Liver (tissue), 9 donors: Measurements from ENCODE around the gene HNRNPCL4. TPM values are rescaled to one million over a fixed set of nuclear protein-coding genes. Genes with fewer than 3 reads are reported as not detected.
"Not testable (repeated sequence)": the region's sequence is repeated elsewhere in the genome, so short reads cannot be mapped to it uniquely, and the experiment has no call there.

Source experiments
- DNase-seq: peaks from one replicate; pipeline ENCODE4 v3.0.0-alpha.2; 2017; ENCODE audit warnings: low spot score
- H3K27ac ChIP-seq, 2 donors: one replicate each; pipeline ENCODE4 v1.7.0; 2013; ENCODE audit warnings: inconsistent platforms in 2 of 2, low read length in 2 of 2, control low read depth in 1 of 2, low read depth in 1 of 2, mild to moderate bottlenecking in 1 of 2
- H3K27me3 ChIP-seq, 4 donors: one replicate each; pipeline versions ENCODE4 v1.6.1 to v1.7.0; 2013; ENCODE audit warnings: low read length in 3 of 4, inconsistent platforms in 1 of 4, mild to moderate bottlenecking in 1 of 4, moderate library complexity in 1 of 4; ENCODE audit not compliant: control insufficient read depth in 4 of 4, insufficient read depth in 4 of 4
- H3K36me3 ChIP-seq, 4 donors: one replicate each; pipeline versions ENCODE4 v1.6.1 to v1.7.0; 2013; ENCODE audit warnings: low read length in 3 of 4, mild to moderate bottlenecking in 3 of 4, low read depth in 1 of 4, moderate library complexity in 1 of 4; ENCODE audit not compliant: control insufficient read depth in 4 of 4, insufficient read depth in 3 of 4
- H3K4me1 ChIP-seq, 4 donors: one replicate each; pipeline versions ENCODE4 v1.6.1 to v1.7.0; 2013; ENCODE audit warnings: low read length in 3 of 4, mild to moderate bottlenecking in 3 of 4, moderate library complexity in 1 of 4; ENCODE audit not compliant: control insufficient read depth in 4 of 4, insufficient read depth in 4 of 4
- H3K4me3 ChIP-seq, 3 donors: one replicate each; pipeline versions ENCODE4 v1.6.1 to v1.7.0; 2013; ENCODE audit warnings: low read length in 3 of 3, control low read depth in 1 of 3, low read depth in 1 of 3, mild to moderate bottlenecking in 1 of 3
- H3K9ac ChIP-seq, 2 donors: one replicate each; pipeline ENCODE4 v1.7.0; 2013; ENCODE audit warnings: low read length in 2 of 2, mild to moderate bottlenecking in 2 of 2, moderate library complexity in 2 of 2, control low read depth in 1 of 2, low read depth in 1 of 2
- H3K9me3 ChIP-seq, 4 donors: one replicate each; pipeline versions ENCODE4 v1.6.1 to v1.7.0; 2013; ENCODE audit warnings: low read length in 3 of 4; ENCODE audit not compliant: control insufficient read depth in 4 of 4
- WGBS: extraction: QIAGEN DNeasy Blood & Tissue Kit; methylation state at CpG from one replicate; pipeline ENCODE4 v1.1.7; 2013; 5-methylcytosine and 5-hydroxymethylcytosine counted together
- polyA plus RNA-seq, 2 donors: library from polyadenylated mRNA; stranded (reverse) in 1 of 2; unstranded in 1 of 2; fragments of 200-250 nt in 1 of 2; fragments of >200 nt in 1 of 2; fragmentation: Nextera tagmentation in 1 of 2; extraction: Ambion mirVana in 1 of 2; gene quantifications; one replicate each; pipeline versions ENCODE4 v1.2.1 to v1.2.3, GENCODE V29; 2013 to 2015
- total RNA-seq, 2 donors: library from RNA; depleted of rRNA; stranded (reverse); fragments of >200 nt; gene quantifications; one replicate each; pipeline ENCODE4 v1.2.3, GENCODE V29; 2014
- donor health status: healthy.
- donor health status: healthy.
- donor health status: healthy.
- donor health status: healthy.
- donor health status: healthy.

Gene HNRNPCL4
- not detected for total RNA-seq
- polyA plus RNA-seq, result not detected

DNA sequence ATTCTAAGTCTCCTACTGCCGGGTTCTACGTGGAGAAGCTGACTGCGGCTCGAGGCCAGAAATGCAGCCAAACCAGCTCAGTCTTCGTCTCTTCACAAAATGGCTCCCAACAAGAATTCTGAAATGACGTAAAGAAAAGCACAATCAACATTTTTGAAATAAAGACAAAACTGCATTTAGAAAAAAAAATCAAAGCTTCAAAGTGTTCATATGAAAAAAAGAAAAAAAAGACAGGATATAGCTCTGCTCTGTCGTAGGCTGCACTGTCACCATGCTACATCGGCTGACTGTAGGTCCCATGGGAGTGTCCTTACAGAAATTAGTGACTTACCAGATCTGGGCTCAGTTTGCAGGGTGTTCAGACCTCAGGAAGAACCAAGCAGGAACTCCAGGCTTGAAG is at the start of gene HNRNPCL4:
Gene HNRNPCL4, minus strand, starts transcription at position 101 of the 400 bp plus-strand sequence. CDS start 164 bp downstream, outside the sequence.
- not testable (repeated sequence) for H3K4me3 ChIP-seq, DNase-seq, H3K4me1 ChIP-seq, H3K9me3 ChIP-seq, H3K27me3 ChIP-seq, H3K27ac ChIP-seq, H3K36me3 ChIP-seq, H3K9ac ChIP-seq
- WGBS, result no CpG with 5 or more reads among the region's 8 CpGs

DNA sequence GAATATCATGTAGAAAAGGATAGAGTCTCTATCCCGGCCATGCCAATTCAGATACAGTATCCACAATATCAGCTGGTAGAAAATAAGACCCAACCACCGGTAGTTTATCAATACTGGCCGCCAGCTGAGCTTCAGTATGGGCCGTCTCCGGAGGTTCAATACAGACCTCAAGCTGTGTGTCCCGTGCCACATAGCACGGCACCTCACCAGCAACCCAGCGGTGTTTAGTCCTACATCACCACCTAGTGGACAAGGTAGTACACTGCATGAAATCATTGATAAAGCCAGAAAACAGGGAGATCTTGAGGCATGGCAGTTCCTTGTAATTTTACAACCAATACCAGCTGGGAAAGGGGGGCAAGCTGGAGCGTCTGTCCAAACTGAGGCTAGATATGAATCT is 43.3 kb upstream of the HNRNPCL4 start:
- not testable (repeated sequence) for H3K27ac ChIP-seq, DNase-seq, H3K9me3 ChIP-seq, H3K4me3 ChIP-seq, H3K4me1 ChIP-seq, H3K9ac ChIP-seq, H3K36me3 ChIP-seq, H3K27me3 ChIP-seq
- no CpG with 5 or more reads among the region's 9 CpGs for WGBS

DNA sequence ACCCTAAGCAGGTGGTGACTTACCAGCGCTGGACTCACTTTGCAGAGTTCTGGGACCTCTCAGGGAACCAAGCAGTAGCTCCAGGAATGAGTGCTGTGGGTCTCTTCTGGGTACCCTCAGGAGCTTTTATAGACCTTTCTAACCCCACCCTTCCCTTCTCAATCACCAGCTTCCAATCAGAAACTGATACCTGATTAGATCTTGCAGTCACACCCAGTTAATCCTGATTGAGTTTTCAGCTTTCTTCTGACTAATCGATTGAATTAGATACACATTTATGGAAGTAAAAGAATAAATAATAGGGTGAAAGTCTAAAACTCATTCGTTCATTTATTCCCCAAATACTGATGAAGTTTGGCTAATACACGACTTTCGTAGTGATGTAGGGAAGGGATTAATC is 35.9 kb upstream of the HNRNPCL4 start, which contains the start of gene PRAMEF13:
Gene PRAMEF13, minus strand, starts transcription at position 101 of the 400 bp plus-strand sequence. CDS start 1,820 bp downstream, outside the sequence.
- H3K4me1 ChIP-seq, H3K9me3 ChIP-seq, H3K27me3 ChIP-seq, H3K36me3 ChIP-seq, H3K9ac ChIP-seq, DNase-seq, H3K27ac ChIP-seq, H3K4me3 ChIP-seq: not testable (repeated sequence)
- 70% methylated on average over 2 of the region's 5 CpGs for WGBS

DNA sequence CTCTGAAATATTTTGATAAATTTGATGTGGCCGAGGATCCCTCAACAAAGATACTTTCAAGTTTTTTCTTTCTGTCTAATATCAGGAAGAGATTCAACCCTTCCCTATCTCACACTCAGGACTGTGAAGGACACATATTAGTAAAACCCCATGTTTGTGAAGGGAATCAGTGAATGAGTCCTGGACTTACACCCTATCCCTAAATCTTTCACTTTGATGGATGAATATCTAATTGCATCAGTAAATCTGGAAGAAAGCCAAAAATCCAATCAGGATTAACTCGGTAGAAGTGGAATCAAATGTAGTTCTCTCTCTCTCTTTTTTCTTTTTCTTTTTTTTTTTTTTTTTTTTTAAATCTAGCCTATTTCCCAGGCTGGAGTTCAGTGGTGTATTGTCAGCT is 6.1 kb upstream of the HNRNPCL4 start, which contains the start of gene PRAMEF9:
Gene PRAMEF9, plus strand, starts transcription at position 301 of the 400 bp plus-strand sequence. CDS start 3,433 bp downstream, outside the sequence.
- 81% methylated on average over 2 of the region's 2 CpGs for WGBS
- not testable (repeated sequence) for H3K36me3 ChIP-seq, H3K4me1 ChIP-seq, H3K27me3 ChIP-seq, H3K9ac ChIP-seq, H3K4me3 ChIP-seq, DNase-seq, H3K27ac ChIP-seq, H3K9me3 ChIP-seq

DNA sequence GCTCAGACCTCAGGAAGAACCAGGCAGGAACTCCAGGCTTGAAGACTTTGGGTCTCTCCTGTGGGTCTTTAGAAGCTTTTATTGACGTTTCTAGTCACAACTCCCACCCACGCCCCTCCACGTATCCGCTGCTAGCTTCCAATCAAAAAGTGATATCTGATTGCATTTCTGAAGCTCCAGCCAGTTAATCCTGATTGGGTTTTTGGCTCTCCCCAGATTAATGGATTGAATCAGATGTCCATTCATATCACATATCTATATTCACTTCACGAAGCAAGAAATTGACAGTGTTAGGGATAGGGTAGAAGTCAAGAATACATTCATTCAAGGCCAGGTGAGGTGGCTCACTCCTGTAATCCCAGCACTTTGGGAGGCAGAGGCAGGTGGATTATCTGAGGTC is 9.5 kb downstream of the HNRNPCL4 start, which contains the start of gene PRAMEF26:
Gene PRAMEF26, minus strand, starts transcription at position 101 of the 400 bp plus-strand sequence. CDS start 2,914 bp downstream, outside the sequence.
- H3K9me3 ChIP-seq, H3K4me3 ChIP-seq, DNase-seq, H3K4me1 ChIP-seq, H3K27me3 ChIP-seq, H3K9ac ChIP-seq, H3K27ac ChIP-seq, H3K36me3 ChIP-seq: not testable (repeated sequence)
- 13% methylated on average over 1 of the region's 5 CpGs for WGBS

DNA sequence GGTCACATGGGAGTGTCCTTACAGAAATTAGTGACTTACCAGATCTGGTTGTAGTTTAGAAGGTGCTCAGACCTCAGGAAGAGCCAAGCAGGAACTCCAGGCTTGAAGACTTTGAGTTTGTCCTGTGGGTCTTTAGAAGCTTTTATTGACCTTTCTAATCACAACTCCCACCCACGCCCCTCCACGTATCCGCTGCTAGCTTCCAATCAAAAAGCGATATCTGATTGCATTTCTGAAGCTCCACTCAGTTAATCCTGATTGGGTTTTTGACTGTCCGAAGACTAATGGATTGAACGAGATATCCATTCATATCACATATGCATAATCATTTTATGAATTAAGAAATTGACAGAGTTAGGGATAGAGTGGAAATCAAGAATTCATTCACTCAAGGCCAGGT is 48.7 kb downstream of the HNRNPCL4 start, which contains the start of gene HNRNPCL2:
Gene HNRNPCL2, minus strand, starts transcription at position 101 of the 400 bp plus-strand sequence. CDS start 454 bp downstream, outside the sequence.
- H3K9me3 ChIP-seq, H3K9ac ChIP-seq, H3K36me3 ChIP-seq, H3K27ac ChIP-seq, H3K4me3 ChIP-seq, H3K4me1 ChIP-seq, H3K27me3 ChIP-seq, DNase-seq: not testable (repeated sequence)
- WGBS, result 90% methylated on average over 6 of the region's 6 CpGs

Other genes starting within 250 kb of the HNRNPCL4 start
- not detected for gene PRAMEF7, start 249.0 kb downstream of the HNRNPCL4 start, total RNA-seq
- under 1 TPM in 1 of 2 donors, not detected in 1; 0.03 TPM for gene PRAMEF7, start 249.0 kb downstream of the HNRNPCL4 start, polyA plus RNA-seq
- gene PRAMEF6, start 218.1 kb downstream of the HNRNPCL4 start, total RNA-seq, result not detected
- not detected for gene PRAMEF6, start 218.1 kb downstream of the HNRNPCL4 start, polyA plus RNA-seq
- gene PRAMEF27, start 109.1 kb downstream of the HNRNPCL4 start, total RNA-seq, result not detected
- gene PRAMEF27, start 109.1 kb downstream of the HNRNPCL4 start, polyA plus RNA-seq, result not detected
- gene HNRNPCL3, start 104.9 kb downstream of the HNRNPCL4 start, total RNA-seq, result not detected
- not detected for gene HNRNPCL3, start 104.9 kb downstream of the HNRNPCL4 start, polyA plus RNA-seq
- not detected for gene PRAMEF25, start 94.9 kb downstream of the HNRNPCL4 start, total RNA-seq
- gene PRAMEF25, start 94.9 kb downstream of the HNRNPCL4 start, polyA plus RNA-seq, result not detected
- not detected for gene HNRNPCL2, start 48.8 kb downstream of the HNRNPCL4 start, total RNA-seq
- gene HNRNPCL2, start 48.8 kb downstream of the HNRNPCL4 start, polyA plus RNA-seq, result not detected
- not detected for gene PRAMEF26, start 9.6 kb downstream of the HNRNPCL4 start, total RNA-seq
- not detected for gene PRAMEF26, start 9.6 kb downstream of the HNRNPCL4 start, polyA plus RNA-seq
- gene PRAMEF9, start 6.2 kb upstream of the HNRNPCL4 start, total RNA-seq, result not detected
- not detected for gene PRAMEF9, start 6.2 kb upstream of the HNRNPCL4 start, polyA plus RNA-seq
- gene PRAMEF13, start 35.8 kb upstream of the HNRNPCL4 start, total RNA-seq, result not detected
- not detected for gene PRAMEF13, start 35.8 kb upstream of the HNRNPCL4 start, polyA plus RNA-seq
- not detected for gene PRAMEF18, start 60.5 kb upstream of the HNRNPCL4 start, total RNA-seq
- not detected for gene PRAMEF18, start 60.5 kb upstream of the HNRNPCL4 start, polyA plus RNA-seq
- not detected for gene PRAMEF5, start 88.6 kb upstream of the HNRNPCL4 start, total RNA-seq
- gene PRAMEF5, start 88.6 kb upstream of the HNRNPCL4 start, polyA plus RNA-seq, result not detected
- gene PRAMEF8, start 119.5 kb upstream of the HNRNPCL4 start, total RNA-seq, result not detected
- gene PRAMEF8, start 119.5 kb upstream of the HNRNPCL4 start, polyA plus RNA-seq, result not detected
- gene PRAMEF33, start 137.9 kb upstream of the HNRNPCL4 start, total RNA-seq, result under 1 TPM in 1 of 2 donors, not detected in 1; 0.17 TPM
- gene PRAMEF33, start 137.9 kb upstream of the HNRNPCL4 start, polyA plus RNA-seq, result under 1 TPM in 1 of 2 donors, not detected in 1; 0.12 TPM
- gene PRAMEF15, start 149.9 kb upstream of the HNRNPCL4 start, total RNA-seq, result not detected
- not detected for gene PRAMEF15, start 149.9 kb upstream of the HNRNPCL4 start, polyA plus RNA-seq
- not detected for gene PRAMEF14, start 181.5 kb upstream of the HNRNPCL4 start, total RNA-seq
- gene PRAMEF14, start 181.5 kb upstream of the HNRNPCL4 start, polyA plus RNA-seq, result not detected
- not detected for gene PRAMEF19, start 206.3 kb upstream of the HNRNPCL4 start, total RNA-seq
- gene PRAMEF19, start 206.3 kb upstream of the HNRNPCL4 start, polyA plus RNA-seq, result not detected
- not detected for gene PRAMEF17, start 224.0 kb upstream of the HNRNPCL4 start, total RNA-seq
- not detected for gene PRAMEF17, start 224.0 kb upstream of the HNRNPCL4 start, polyA plus RNA-seq
- not detected for gene PRAMEF20, start 244.8 kb upstream of the HNRNPCL4 start, total RNA-seq
- not detected for gene PRAMEF20, start 244.8 kb upstream of the HNRNPCL4 start, polyA plus RNA-seq